HepG2 (cell line): ENCODE data around the gene CFL1. TPM values are rescaled to one million over a fixed set of nuclear protein-coding genes. Genes with fewer than 3 reads are reported as not detected.

Experiments
- ARID3A ChIP-seq: IDR thresholded peaks from 2 replicates; pipeline ENCODE4 v1.6.1; 2012; ENCODE audit warnings: low read depth, low read length, improper control_type of control experiment
- CEBPB ChIP-seq: IDR thresholded peaks from 2 replicates; pipeline ENCODE4 v1.6.1; 2011; ENCODE audit warnings: low read depth, low read length, improper control_type of control experiment, borderline replicate concordance
- EP300 ChIP-seq, 3 experiments: sonication (generic) in 1 of 3; formaldehyde crosslinking in 1 of 3; IDR thresholded peaks; 2 replicates each; pipeline versions ENCODE4 v1.5.1 to v1.6.1; 2011 to 2020; ENCODE audit warnings: low read depth in 2 of 3, low read length in 2 of 3, borderline replicate concordance in 1 of 3, improper control_type of control experiment in 1 of 3, mild to moderate bottlenecking in 1 of 3, missing genetic modification reagents in 1 of 3, moderate library complexity in 1 of 3
- FIP1L1 ChIP-seq: fragments of 200-400 bp; formaldehyde crosslinking; IDR thresholded peaks from 2 replicates; pipeline ENCODE4 v1.6.1; 2018; ENCODE audit warnings: low read depth, mild to moderate bottlenecking, low read length, moderate library complexity, borderline replicate concordance; ENCODE audit not compliant: insufficient read depth
- FOXP4 ChIP-seq: sonication (generic); formaldehyde crosslinking; IDR thresholded peaks from 2 replicates; pipeline ENCODE4 v1.4.0; 2020; ENCODE audit warnings: missing genetic modification reagents
- MEIS1 ChIP-seq: sonication (generic); formaldehyde crosslinking; IDR thresholded peaks from 2 replicates; pipeline ENCODE4 v1.9.0; 2021; ENCODE audit warnings: mild to moderate bottlenecking, missing genetic modification reagents, moderate library complexity, borderline replicate concordance
- MLX ChIP-seq: IDR thresholded peaks from 2 replicates; pipeline ENCODE4 v1.6.1; 2016
- NONO ChIP-seq, 2 experiments: fragments of 450-650 bp in 1 of 2; sonication (generic) in 1 of 2; formaldehyde crosslinking in 1 of 2; IDR thresholded peaks in 1 of 2; conservative IDR thresholded peaks in 1 of 2; 2 replicates each; pipeline versions ENCODE4 v1.6.1 to v1.8.0; 2017 to 2022; ENCODE audit warnings: mild to moderate bottlenecking in 1 of 2, missing genetic modification reagents in 1 of 2, moderate library complexity in 1 of 2
- SETDB1 ChIP-seq: sonication (generic); formaldehyde crosslinking; IDR thresholded peaks from 2 replicates; pipeline ENCODE4 v1.5.1; 2020; ENCODE audit warnings: missing genetic modification reagents, mild to moderate bottlenecking, borderline replicate concordance
- SOX5 ChIP-seq: IDR thresholded peaks from 2 replicates; pipeline ENCODE4 v1.6.1; 2016; ENCODE audit warnings: borderline replicate concordance
- SP140L ChIP-seq: sonication (generic); formaldehyde crosslinking; IDR thresholded peaks from 2 replicates; pipeline ENCODE4 v1.4.0; 2020; ENCODE audit warnings: missing genetic modification reagents, borderline replicate concordance
- TFAP4 ChIP-seq: sonication (generic); IDR thresholded peaks from 2 replicates; pipeline ENCODE4 v1.6.1; 2016; ENCODE audit warnings: low read depth, borderline replicate concordance
- YEATS4 ChIP-seq: sonication (generic); formaldehyde crosslinking; IDR thresholded peaks from 2 replicates; pipeline ENCODE4 v1.4.0; 2020; ENCODE audit warnings: missing genetic modification reagents, borderline replicate concordance
- ZFP36L2 ChIP-seq: sonication (generic); formaldehyde crosslinking; IDR thresholded peaks from 2 replicates; pipeline ENCODE4 v1.4.0; 2020; ENCODE audit warnings: missing genetic modification reagents
- ZKSCAN1 ChIP-seq: fragments of 150-350 bp; IDR thresholded peaks from 2 replicates; pipeline ENCODE4 v1.6.1; 2014; ENCODE audit warnings: low read length
- ZNF207 ChIP-seq: fragments of 450-650 bp; IDR thresholded peaks from 2 replicates; pipeline ENCODE4 v1.6.1; 2016; ENCODE audit warnings: antibody characterized with exemption, borderline replicate concordance
- ZNF264 ChIP-seq: sonication (generic); formaldehyde crosslinking; IDR thresholded peaks from 2 replicates; pipeline ENCODE4 v1.4.0; 2020; ENCODE audit warnings: missing genetic modification reagents
- ZNF329 ChIP-seq: sonication (generic); formaldehyde crosslinking; IDR thresholded peaks from 2 replicates; pipeline ENCODE4 v1.9.0; 2021; ENCODE audit warnings: low read depth, mild to moderate bottlenecking, missing genetic modification reagents
- ZNF564 ChIP-seq: sonication (generic); formaldehyde crosslinking; IDR thresholded peaks from 2 replicates; pipeline ENCODE4 v1.8.1; 2023; ENCODE audit warnings: mild to moderate bottlenecking, missing genetic modification reagents
- ZNF839 ChIP-seq: sonication (generic); formaldehyde crosslinking; IDR thresholded peaks from 2 replicates; pipeline ENCODE4 v1.4.0; 2020; ENCODE audit warnings: missing genetic modification reagents, mild to moderate bottlenecking, borderline replicate concordance
- polyA plus RNA-seq, 8 experiments: library from polyadenylated mRNA; depleted of rRNA in 3 of 8; stranded (reverse) in 7 of 8; unstranded in 1 of 8; fragments of >200 nt; fragmentation: Illumina TruSeq in 4 of 8; extraction: Trizol in 4 of 8; gene quantifications; 2 replicates each; pipeline versions ENCODE4 v1.2.1 to v1.2.3, GENCODE V29; 2011 to 2016; ENCODE audit warnings: low read depth in 4 of 8, missing spikeins in 1 of 8, mixed read lengths in 1 of 8; ENCODE audit not compliant: insufficient read depth in 1 of 8
- total RNA-seq, 5 experiments: library from RNA; depleted of rRNA; stranded (reverse); fragments of >200 nt; fragmentation: Illumina TruSeq; extraction: Trizol; gene quantifications; 2 replicates each; pipeline ENCODE4 v1.2.3, GENCODE V29; 2016; ENCODE audit warnings: low read depth in 1 of 5
- TF ChIP-seq, protein P1 (sequence below): sonication (generic); formaldehyde crosslinking; IDR thresholded peaks from 2 replicates; pipeline ENCODE4 v1.5.0; 2020; ENCODE audit warnings: mild to moderate bottlenecking, missing genetic modification reagents

The CFL1 gene
- total and polyA plus RNA-seq, 2 of the 13 experiments (the other 11 are each of a cell fraction or from before 2014, with no cell fraction given) = 379 to 383 TPM

DNA sequence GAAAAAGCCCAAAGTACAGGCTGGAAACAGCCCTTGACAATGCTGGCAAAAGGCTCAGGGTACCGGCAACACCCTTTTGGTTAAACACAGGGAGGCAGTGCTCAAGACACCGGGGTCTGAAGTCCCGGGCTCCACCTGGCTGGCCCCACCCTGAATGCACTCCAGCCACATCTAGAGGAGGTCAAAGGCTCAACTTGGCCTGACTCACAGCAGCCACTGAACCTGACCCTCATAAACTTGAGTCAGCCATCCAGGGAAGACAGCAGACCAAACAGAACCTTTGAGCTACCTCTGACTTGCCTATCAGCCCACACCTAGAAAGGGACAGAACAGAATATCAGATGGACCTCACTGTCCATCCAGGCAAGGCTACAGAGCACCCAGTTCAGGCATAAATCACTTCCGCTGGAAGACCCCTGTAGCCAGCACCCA lies 3.8 kb downstream of the CFL1 start (continued):
- TF ChIP-seq, protein P1, sequence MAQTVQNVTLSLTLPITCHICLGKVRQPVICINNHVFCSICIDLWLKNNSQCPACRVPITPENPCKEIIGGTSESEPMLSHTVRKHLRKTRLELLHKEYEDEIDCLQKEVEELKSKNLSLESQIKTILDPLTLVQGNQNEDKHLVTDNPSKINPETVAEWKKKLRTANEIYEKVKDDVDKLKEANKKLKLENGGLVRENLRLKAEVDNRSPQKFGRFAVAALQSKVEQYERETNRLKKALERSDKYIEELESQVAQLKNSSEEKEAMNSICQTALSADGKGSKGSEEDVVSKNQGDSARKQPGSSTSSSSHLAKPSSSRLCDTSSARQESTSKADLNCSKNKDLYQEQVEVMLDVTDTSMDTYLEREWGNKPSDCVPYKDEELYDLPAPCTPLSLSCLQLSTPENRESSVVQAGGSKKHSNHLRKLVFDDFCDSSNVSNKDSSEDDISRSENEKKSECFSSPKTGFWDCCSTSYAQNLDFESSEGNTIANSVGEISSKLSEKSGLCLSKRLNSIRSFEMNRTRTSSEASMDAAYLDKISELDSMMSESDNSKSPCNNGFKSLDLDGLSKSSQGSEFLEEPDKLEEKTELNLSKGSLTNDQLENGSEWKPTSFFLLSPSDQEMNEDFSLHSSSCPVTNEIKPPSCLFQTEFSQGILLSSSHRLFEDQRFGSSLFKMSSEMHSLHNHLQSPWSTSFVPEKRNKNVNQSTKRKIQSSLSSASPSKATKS (CRISPR knock-in tag) = no peak
- no peak for TF ChIP-seq ZKSCAN1
- TF ChIP-seq SETDB1 (CRISPR knock-in tag) = no peak
- TF ChIP-seq CEBPB = no peak
- 0 out of 2 replicates have a peak, but pooled peaks have one; percentile 50 for TF ChIP-seq MEIS1 (CRISPR knock-in tag)
- TF ChIP-seq ZNF329 = no peak
- peak; percentile 32; the same call in 1 of the 2 replicates for TF ChIP-seq TFAP4
- 0 out of 2 replicates have a peak, but pooled peaks have one; percentile 23 for TF ChIP-seq ZNF264 (CRISPR knock-in tag)
- TF ChIP-seq SP140L (CRISPR knock-in tag) = no peak
- TF ChIP-seq ZNF564 (CRISPR knock-in tag) = no peak
- no peak for TF ChIP-seq SOX5 (CRISPR knock-in tag)
- TF ChIP-seq ZNF207 = no peak
- TF ChIP-seq ARID3A = no peak
- 0 out of 2 replicates have a peak, but pooled peaks have one; percentile 15 for TF ChIP-seq MLX (CRISPR knock-in tag)
- peak in 1 of 2 experiments; percentile 12; a peak in 1 of 4 replicates for TF ChIP-seq EP300 (IDR thresholded peaks at IDR 0.05; ENCODE audit: low read depth in 2 of 2, low read length in 2 of 2)
- TF ChIP-seq EP300 (CRISPR knock-in tag; IDR thresholded peaks at IDR 0.05; ENCODE audit: borderline replicate concordance) = no peak
- 0 out of 2 replicates have a peak, but pooled peaks have one; percentile 31 for TF ChIP-seq FOXP4 (CRISPR knock-in tag)
- TF ChIP-seq ZFP36L2 (CRISPR knock-in tag) = no peak
- TF ChIP-seq NONO (IDR thresholded peaks at IDR 0.05) = no peak
- TF ChIP-seq NONO (CRISPR knock-in tag; conservative IDR thresholded peaks at IDR 0.05) = 0 out of 2 replicates have a peak, but pooled peaks have one; percentile 47
- no peak for TF ChIP-seq FIP1L1
- no peak for TF ChIP-seq ZNF839 (CRISPR knock-in tag)
- peak; percentile 45; the same call in 1 of the 2 replicates for TF ChIP-seq YEATS4
